GM23338 (cell line): Measurements from ENCODE around the gene ADGRG6. TPM values are rescaled to one million over a fixed set of nuclear protein-coding genes. Genes with fewer than 3 reads are reported as not detected.

Experiments
- ATAC-seq: fragments of 200-7000 bp; cut with Tn5 transposase; 3 replicates; pipeline ENCODE4 v1.9.1; 2020
- DNase-seq: peaks from one replicate; pipeline ENCODE4 v3.0.0-alpha.2; 2015; ENCODE audit warnings: low spot score
- H2AFZ ChIP-seq: fragments of 200-600 bp; sonication (generic); 2 replicates; pipeline ENCODE4 v1.8.0; 2016; ENCODE audit warnings: antibody characterized with exemption, mild to moderate bottlenecking, moderate library complexity
- H3F3A ChIP-seq: fragments of 200-600 bp; sonication (generic); replicated peaks from 2 replicates; pipeline ENCODE4 v1.8.0; 2017; ENCODE audit warnings: antibody characterized with exemption, mixed run types, low read depth
- H3K27ac ChIP-seq: fragments of 200-600 bp; sonication (generic); 2 replicates; pipeline ENCODE4 v1.6.1; 2016; ENCODE audit warnings: low read depth
- H3K27me3 ChIP-seq: fragments of 200-600 bp; sonication (generic); 2 replicates; pipeline ENCODE4 v1.8.0; 2016; ENCODE audit warnings: mild to moderate bottlenecking, mixed run types, moderate library complexity; ENCODE audit not compliant: insufficient read depth
- H3K36me3 ChIP-seq: fragments of 200-600 bp; sonication (generic); 2 replicates; pipeline ENCODE4 v1.8.0; 2016; ENCODE audit warnings: mild to moderate bottlenecking; ENCODE audit not compliant: insufficient read depth
- H3K4me1 ChIP-seq: fragments of 200-600 bp; sonication (generic); 2 replicates; pipeline ENCODE4 v1.8.0; 2016; ENCODE audit warnings: mild to moderate bottlenecking, moderate library complexity; ENCODE audit not compliant: insufficient read depth
- H3K4me2 ChIP-seq: fragments of 200-600 bp; sonication (generic); 2 replicates; pipeline ENCODE4 v1.7.1; 2017; ENCODE audit warnings: mixed run types
- H3K4me3 ChIP-seq: fragments of 200-600 bp; sonication (generic); 2 replicates; pipeline ENCODE4 v1.6.1; 2016; ENCODE audit warnings: mixed run types
- H3K79me2 ChIP-seq: fragments of 200-600 bp; sonication (generic); replicated peaks from 2 replicates; pipeline ENCODE4 v1.8.0; 2017; ENCODE audit warnings: mild to moderate bottlenecking; ENCODE audit not compliant: insufficient read depth
- H3K9me2 ChIP-seq: fragments of 200-600 bp; sonication (generic); 2 replicates; pipeline ENCODE4 v1.8.0; 2017; ENCODE audit not compliant: insufficient read depth
- H4K20me1 ChIP-seq: fragments of 200-600 bp; sonication (generic); replicated peaks from 2 replicates; pipeline ENCODE4 v1.8.0; 2017; ENCODE audit warnings: mild to moderate bottlenecking; ENCODE audit not compliant: insufficient read depth
- H3K27ac Mint-ChIP-seq: 2 replicates; pipeline ENCODE4 v1.8.0; 2020; ENCODE audit warnings: inconsistent platforms, mild to moderate bottlenecking, moderate library complexity, mixed read lengths
- H3K27me3 Mint-ChIP-seq: 3 replicates; pipeline ENCODE4 v1.8.0; 2022; ENCODE audit warnings: low read depth, mild to moderate bottlenecking, moderate library complexity, mixed read lengths, inconsistent platforms; ENCODE audit not compliant: insufficient read depth, poor library complexity
- H3K36me3 Mint-ChIP-seq: 3 replicates; pipeline ENCODE4 v1.8.0; 2021; ENCODE audit warnings: low read depth, mild to moderate bottlenecking, inconsistent platforms, moderate library complexity, mixed read lengths
- H3K4me1 Mint-ChIP-seq: 3 replicates; pipeline ENCODE4 v1.8.0; 2020; ENCODE audit warnings: mild to moderate bottlenecking, inconsistent platforms, mixed read lengths
- H3K4me3 Mint-ChIP-seq: 3 replicates; pipeline ENCODE4 v1.8.0; 2021; ENCODE audit warnings: moderate library complexity, mild to moderate bottlenecking, inconsistent platforms, mixed read lengths
- H3K9me3 Mint-ChIP-seq: 3 replicates; pipeline ENCODE4 v1.8.0; 2020; ENCODE audit warnings: moderate library complexity, mild to moderate bottlenecking, inconsistent platforms, mixed read lengths
- CREB1 ChIP-seq: fragments of 250-450 bp; sonication (Bioruptor Pico); IDR thresholded peaks from 2 replicates; pipeline ENCODE4 v1.5.0; 2020; ENCODE audit warnings: low read depth, mild to moderate bottlenecking, moderate library complexity
- JUNB ChIP-seq: IDR thresholded peaks from one replicate; pipeline ENCODE4 v1.6.1; 2016; ENCODE audit warnings: antibody characterized with exemption; ENCODE audit not compliant: unreplicated experiment
- POLR2AphosphoS5 ChIP-seq: IDR thresholded peaks from 2 replicates; pipeline ENCODE4 v1.6.1; 2016; ENCODE audit warnings: antibody characterized with exemption, low read depth
- ZNF114 ChIP-seq: fragments of 250-450 bp; sonication (Bioruptor Pico); IDR thresholded peaks from 2 replicates; pipeline ENCODE4 v1.5.0; 2020; ENCODE audit warnings: mild to moderate bottlenecking, moderate library complexity
- ZNF331 ChIP-seq: fragments of 250-450 bp; sonication (Bioruptor Pico); IDR thresholded peaks from 2 replicates; pipeline ENCODE4 v1.5.0; 2020; ENCODE audit warnings: low read depth, mild to moderate bottlenecking, moderate library complexity
- polyA plus RNA-seq: library from polyadenylated mRNA; unstranded; fragments of >200 nt; fragmentation: Nextera tagmentation; extraction: Ambion mirVana; gene quantifications from 2 replicates; pipeline ENCODE4 v1.2.1, GENCODE V29; 2016
- total RNA-seq: library from RNA; depleted of rRNA; stranded (reverse); fragments of >200 nt; shearing (Covaris generic); gene quantifications from 2 replicates; pipeline ENCODE4 v1.2.3, GENCODE V29; 2014
- TF ChIP-seq, protein P1 (sequence below), 2 experiments: fragments of 200-600 bp in 1 of 2; sonication (generic) in 1 of 2; conservative IDR thresholded peaks; 2 replicates each; pipeline versions ENCODE4 v1.5.1 to v1.6.1; 2016 to 2017; ENCODE audit warnings: antibody characterized with exemption in 2 of 2, low read depth in 2 of 2, mild to moderate bottlenecking in 2 of 2, moderate library complexity in 1 of 2
- TF ChIP-seq, protein P2 (sequence below): IDR thresholded peaks from one replicate; pipeline ENCODE4 v1.6.1; 2018; ENCODE audit warnings: antibody characterized with exemption; ENCODE audit not compliant: unreplicated experiment

The ADGRG6 gene
- total and polyA plus RNA-seq, 2 experiments from 2014 or later: 1.3 to 7.7 TPM

- H3K27me3 ChIP-seq: no peaks in the 10 kb centered on the region
- no peak for ATAC-seq
- H3K4me2 ChIP-seq: no peak overlapping the region
- peaks cover 19% of the 10 kb centered on the region for H3K4me1 ChIP-seq
- no peak overlapping the region for H3K27ac ChIP-seq
- no peaks in the 10 kb centered on the region for H4K20me1 ChIP-seq
- Mint-ChIP-seq H3K27me3 (peaks cover 3% of the 10 kb centered on the region), H3K4me3 (no peak overlapping the region), H3K4me1 (peaks cover 14% of the 10 kb centered on the region; the same call in 2 of the 3 replicates), H3K36me3 (no peaks in the 10 kb centered on the region), H3K9me3 (no peaks in the 10 kb centered on the region), H3K27ac (no peak overlapping the region)
- H3K36me3 ChIP-seq: no peaks in the 10 kb centered on the region
- no peak overlapping the region for H2AFZ ChIP-seq
- H3K9me2 ChIP-seq: no peaks in the 10 kb centered on the region
- H3F3A ChIP-seq: no peaks in the 10 kb centered on the region
- H3K4me3 ChIP-seq: no peak overlapping the region
- no peaks in the 10 kb centered on the region for H3K79me2 ChIP-seq
- no peak for TF ChIP-seq ZNF114 (CRISPR knock-in tag)
- TF ChIP-seq, protein P1, sequence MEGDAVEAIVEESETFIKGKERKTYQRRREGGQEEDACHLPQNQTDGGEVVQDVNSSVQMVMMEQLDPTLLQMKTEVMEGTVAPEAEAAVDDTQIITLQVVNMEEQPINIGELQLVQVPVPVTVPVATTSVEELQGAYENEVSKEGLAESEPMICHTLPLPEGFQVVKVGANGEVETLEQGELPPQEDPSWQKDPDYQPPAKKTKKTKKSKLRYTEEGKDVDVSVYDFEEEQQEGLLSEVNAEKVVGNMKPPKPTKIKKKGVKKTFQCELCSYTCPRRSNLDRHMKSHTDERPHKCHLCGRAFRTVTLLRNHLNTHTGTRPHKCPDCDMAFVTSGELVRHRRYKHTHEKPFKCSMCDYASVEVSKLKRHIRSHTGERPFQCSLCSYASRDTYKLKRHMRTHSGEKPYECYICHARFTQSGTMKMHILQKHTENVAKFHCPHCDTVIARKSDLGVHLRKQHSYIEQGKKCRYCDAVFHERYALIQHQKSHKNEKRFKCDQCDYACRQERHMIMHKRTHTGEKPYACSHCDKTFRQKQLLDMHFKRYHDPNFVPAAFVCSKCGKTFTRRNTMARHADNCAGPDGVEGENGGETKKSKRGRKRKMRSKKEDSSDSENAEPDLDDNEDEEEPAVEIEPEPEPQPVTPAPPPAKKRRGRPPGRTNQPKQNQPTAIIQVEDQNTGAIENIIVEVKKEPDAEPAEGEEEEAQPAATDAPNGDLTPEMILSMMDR (conservative IDR thresholded peaks at IDR 0.05; ENCODE audit: low read depth in 2 of 2): no peak
- TF ChIP-seq, protein P2, sequence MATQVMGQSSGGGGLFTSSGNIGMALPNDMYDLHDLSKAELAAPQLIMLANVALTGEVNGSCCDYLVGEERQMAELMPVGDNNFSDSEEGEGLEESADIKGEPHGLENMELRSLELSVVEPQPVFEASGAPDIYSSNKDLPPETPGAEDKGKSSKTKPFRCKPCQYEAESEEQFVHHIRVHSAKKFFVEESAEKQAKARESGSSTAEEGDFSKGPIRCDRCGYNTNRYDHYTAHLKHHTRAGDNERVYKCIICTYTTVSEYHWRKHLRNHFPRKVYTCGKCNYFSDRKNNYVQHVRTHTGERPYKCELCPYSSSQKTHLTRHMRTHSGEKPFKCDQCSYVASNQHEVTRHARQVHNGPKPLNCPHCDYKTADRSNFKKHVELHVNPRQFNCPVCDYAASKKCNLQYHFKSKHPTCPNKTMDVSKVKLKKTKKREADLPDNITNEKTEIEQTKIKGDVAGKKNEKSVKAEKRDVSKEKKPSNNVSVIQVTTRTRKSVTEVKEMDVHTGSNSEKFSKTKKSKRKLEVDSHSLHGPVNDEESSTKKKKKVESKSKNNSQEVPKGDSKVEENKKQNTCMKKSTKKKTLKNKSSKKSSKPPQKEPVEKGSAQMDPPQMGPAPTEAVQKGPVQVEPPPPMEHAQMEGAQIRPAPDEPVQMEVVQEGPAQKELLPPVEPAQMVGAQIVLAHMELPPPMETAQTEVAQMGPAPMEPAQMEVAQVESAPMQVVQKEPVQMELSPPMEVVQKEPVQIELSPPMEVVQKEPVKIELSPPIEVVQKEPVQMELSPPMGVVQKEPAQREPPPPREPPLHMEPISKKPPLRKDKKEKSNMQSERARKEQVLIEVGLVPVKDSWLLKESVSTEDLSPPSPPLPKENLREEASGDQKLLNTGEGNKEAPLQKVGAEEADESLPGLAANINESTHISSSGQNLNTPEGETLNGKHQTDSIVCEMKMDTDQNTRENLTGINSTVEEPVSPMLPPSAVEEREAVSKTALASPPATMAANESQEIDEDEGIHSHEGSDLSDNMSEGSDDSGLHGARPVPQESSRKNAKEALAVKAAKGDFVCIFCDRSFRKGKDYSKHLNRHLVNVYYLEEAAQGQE: no peak
- DNase-seq: no peak
Measured at GRCh38 chr6:142406131-142406530, 104.3 kb downstream of the ADGRG6 start.

DNA sequence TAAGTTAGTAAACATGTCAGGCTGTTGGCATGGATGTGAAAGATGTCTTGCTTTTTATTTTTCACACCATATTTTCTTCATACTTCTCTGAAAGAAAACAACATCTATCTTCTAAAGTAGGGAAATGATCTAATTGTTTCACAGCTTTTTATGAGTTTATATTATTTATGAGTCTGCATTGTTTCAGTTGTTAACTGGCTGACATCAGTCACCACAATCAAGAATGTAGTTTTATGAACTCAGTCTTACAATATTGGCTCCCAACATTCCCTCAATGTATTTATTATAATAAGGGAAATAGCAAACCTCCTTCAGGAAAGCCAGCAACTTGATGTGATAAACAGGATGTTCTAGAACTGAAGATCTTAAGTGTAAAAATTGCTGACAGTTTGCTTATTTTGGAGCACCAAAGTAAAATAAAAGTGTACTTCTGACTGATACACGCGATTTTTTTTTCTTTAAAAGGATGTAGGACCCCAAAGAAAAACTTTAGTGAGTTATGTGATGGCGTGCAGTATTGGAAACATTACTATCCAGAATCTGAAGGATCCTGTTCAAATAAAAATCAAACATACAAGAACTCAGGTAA lies 106.0 kb downstream of the ADGRG6 start:
- no peaks in the 10 kb centered on the region for H4K20me1 ChIP-seq
- TF ChIP-seq ZNF114 (CRISPR knock-in tag): no peak
- TF ChIP-seq JUNB: no peak
- TF ChIP-seq, protein P1 (conservative IDR thresholded peaks at IDR 0.05; ENCODE audit: low read depth in 2 of 2): no peak
- no peak for TF ChIP-seq CREB1 (CRISPR knock-in tag)
- no peak for TF ChIP-seq ZNF331
- no peak for TF ChIP-seq POLR2AphosphoS5

More for the DNA sequence above, 106.0 kb downstream of the ADGRG6 start:
- Histone ChIP-seq H2AFZ (no peak overlapping the region), H3K27ac (no peak overlapping the region; the same call in 1 of the 2 replicates), H3K9me2 (no peaks in the 10 kb centered on the region), H3K4me1 (peaks cover 35% of the 10 kb centered on the region), H3K79me2 (no peaks in the 10 kb centered on the region), H3K36me3 (no peaks in the 10 kb centered on the region), H3K27me3 (no peaks in the 10 kb centered on the region), H3F3A (no peaks in the 10 kb centered on the region), H3K4me2 (no peak overlapping the region), H3K4me3 (no peak overlapping the region)
- Mint-ChIP-seq H3K36me3 (no peaks in the 10 kb centered on the region), H3K9me3 (no peaks in the 10 kb centered on the region), H3K27ac (no peak overlapping the region), H3K27me3 (peaks cover 3% of the 10 kb centered on the region), H3K4me1 (peaks cover 22% of the 10 kb centered on the region), H3K4me3 (no peak overlapping the region)
- ATAC-seq: no peak
- no peak for DNase-seq
